Measurements from ENCODE around the gene TARDBP.
"Not testable (repeated sequence)": the region's sequence is repeated elsewhere in the genome, so short reads cannot be mapped to it uniquely, and the experiment has no call there.

The TARDBP gene

GRCh38 chr1:10986525-10986890 lies 25.9 kb upstream of the TARDBP start:
- peak overlapping the region in 1 of 2 donors; percentile 61 for H3K27ac Mint-ChIP-seq
- no peaks in the 10 kb centered on the region for H3K9me3 Mint-ChIP-seq
- ATAC-seq, result no peak
- H3K4me3 Mint-ChIP-seq, result peak overlapping the region in 1 of 2 donors; percentile 2
- no peak for DNase-seq
- peaks cover 10% of the 10 kb centered on the region for H3K27me3 Mint-ChIP-seq
- peaks cover 18% of the 10 kb centered on the region for H3K4me1 Mint-ChIP-seq

GRCh38 chr1:10987840-10988417 lies 24.5 kb upstream of the TARDBP start:
- no peaks in the 10 kb centered on the region for H3K9me3 Mint-ChIP-seq
- no peaks in the 10 kb centered on the region for H3K27me3 Mint-ChIP-seq
- H3K4me3 Mint-ChIP-seq, result no peak overlapping the region
- no peak for DNase-seq
- peak overlapping the region in 1 of 2 donors; percentile 24 for H3K27ac Mint-ChIP-seq
- no peak for ATAC-seq
- H3K4me1 Mint-ChIP-seq, result peaks cover 18% of the 10 kb centered on the region

GRCh38 chr1:10989095-10989494 lies 23.4 kb upstream of the TARDBP start:
- Mint-ChIP-seq H3K4me3 (no peak overlapping the region), H3K27me3 (no peaks in the 10 kb centered on the region)

GRCh38 chr1:10989920-10990516 lies 22.4 kb upstream of the TARDBP start:
- not testable (repeated sequence) for H3K27me3 Mint-ChIP-seq, H3K27ac Mint-ChIP-seq, ATAC-seq, H3K9me3 Mint-ChIP-seq, H3K4me3 Mint-ChIP-seq, DNase-seq
- peaks cover 18% of the 10 kb centered on the region for H3K4me1 Mint-ChIP-seq

More at GRCh38 chr1:10989095-10989494, 23.4 kb upstream of the TARDBP start:
- H3K27ac Mint-ChIP-seq, result no peak overlapping the region
- peaks cover 18% of the 10 kb centered on the region for H3K4me1 Mint-ChIP-seq
- H3K9me3 Mint-ChIP-seq, result no peaks in the 10 kb centered on the region
- DNase-seq, result no peak
- no peak for ATAC-seq

- Mint-ChIP-seq H3K9me3 (no peaks in the 10 kb centered on the region), H3K27me3 (no peaks in the 10 kb centered on the region), H3K4me3 (no peak overlapping the region), H3K27ac (no peak overlapping the region), H3K4me1 (peaks cover 11% of the 10 kb centered on the region)
- DNase-seq, result no peak
- ATAC-seq, result no peak
Measured at GRCh38 chr1:10990828-10991227, 21.6 kb upstream of the TARDBP start.

- H3K27ac Mint-ChIP-seq, DNase-seq, H3K27me3 Mint-ChIP-seq, H3K4me3 Mint-ChIP-seq, H3K4me1 Mint-ChIP-seq, ATAC-seq, H3K9me3 Mint-ChIP-seq: not testable (repeated sequence)
Measured at GRCh38 chr1:10992004-10992403, 20.4 kb upstream of the TARDBP start.

GRCh38 chr1:10992864-10993263 lies 19.6 kb upstream of the TARDBP start:
- H3K4me3 Mint-ChIP-seq, result no peak overlapping the region
- no peaks in the 10 kb centered on the region for H3K4me1 Mint-ChIP-seq
- H3K27ac Mint-ChIP-seq, result no peak overlapping the region
- no peaks in the 10 kb centered on the region for H3K9me3 Mint-ChIP-seq
- ATAC-seq, result no peak
- DNase-seq, result no peak
- no peaks in the 10 kb centered on the region for H3K27me3 Mint-ChIP-seq

- DNase-seq (no peak), ATAC-seq (no peak)
- peaks cover 4 to 11% of the 10 kb centered on the region in 2 donors for H3K9me3 Mint-ChIP-seq
- H3K4me3 Mint-ChIP-seq, result no peak overlapping the region
- no peak overlapping the region for H3K27ac Mint-ChIP-seq
- H3K27me3 Mint-ChIP-seq, result no peaks in the 10 kb centered on the region
- no peaks in the 10 kb centered on the region for H3K4me1 Mint-ChIP-seq
Measured at GRCh38 chr1:10996100-10996499, 16.4 kb upstream of the TARDBP start.

- H3K27ac Mint-ChIP-seq, result no peak overlapping the region
- no peaks in the 10 kb centered on the region for H3K4me1 Mint-ChIP-seq
- peaks cover 4 to 11% of the 10 kb centered on the region in 2 donors for H3K9me3 Mint-ChIP-seq
- H3K4me3 Mint-ChIP-seq, result no peak overlapping the region
- H3K27me3 Mint-ChIP-seq, result no peaks in the 10 kb centered on the region
- no peak for DNase-seq
- ATAC-seq, result no peak
Measured at GRCh38 chr1:11000526-11000925, 11.9 kb upstream of the TARDBP start.

GRCh38 chr1:11013160-11013531 lies 692 bp downstream of the TARDBP start:
- no peak for ATAC-seq
- H3K27me3 Mint-ChIP-seq, result no peaks in the 10 kb centered on the region

GRCh38 chr1:11019358-11019757 lies 6.9 kb downstream of the TARDBP start:
- not testable (repeated sequence) for H3K27me3 Mint-ChIP-seq, H3K9me3 Mint-ChIP-seq, H3K27ac Mint-ChIP-seq, DNase-seq, H3K4me3 Mint-ChIP-seq, ATAC-seq
- H3K4me1 Mint-ChIP-seq, result peaks cover 54% of the 10 kb centered on the region

More at GRCh38 chr1:11013160-11013531, 692 bp downstream of the TARDBP start:
- H3K4me3 Mint-ChIP-seq, result peak overlapping the region; percentile 86 to 87
- H3K9me3 Mint-ChIP-seq, result no peaks in the 10 kb centered on the region
- peaks cover 49% of the 10 kb centered on the region for H3K4me1 Mint-ChIP-seq
- H3K27ac Mint-ChIP-seq, result peak overlapping the region; percentile 96 to 100
- DNase-seq, result no peak

GRCh38 chr1:11019971-11020370 lies 7.5 kb downstream of the TARDBP start:
- ATAC-seq (no peak), DNase-seq (no peak)
- Mint-ChIP-seq H3K4me3 (no peak overlapping the region), H3K27ac (no peak overlapping the region), H3K9me3 (no peaks in the 10 kb centered on the region), H3K4me1 (peaks cover 51% of the 10 kb centered on the region), H3K27me3 (no peaks in the 10 kb centered on the region)

- Mint-ChIP-seq H3K4me1 (peaks cover 29% of the 10 kb centered on the region), H3K27ac (no peak overlapping the region), H3K9me3 (no peaks in the 10 kb centered on the region), H3K27me3 (no peaks in the 10 kb centered on the region), H3K4me3 (no peak overlapping the region)
- DNase-seq, result no peak
- no peak for ATAC-seq
Measured at GRCh38 chr1:11023201-11023600, 10.7 kb downstream of the TARDBP start.

GRCh38 chr1:11024154-11024873 lies 11.9 kb downstream of the TARDBP start:
- Mint-ChIP-seq H3K27me3 (no peaks in the 10 kb centered on the region), H3K9me3 (no peaks in the 10 kb centered on the region), H3K4me3 (no peak overlapping the region), H3K4me1 (peaks cover 25% of the 10 kb centered on the region), H3K27ac (peak overlapping the region; percentile 12 to 48)
- no peak for DNase-seq
- ATAC-seq, result no peak

- Mint-ChIP-seq H3K9me3 (no peaks in the 10 kb centered on the region), H3K4me3 (no peak overlapping the region), H3K27me3 (no peaks in the 10 kb centered on the region), H3K4me1 (peaks cover 25% of the 10 kb centered on the region), H3K27ac (no peak overlapping the region)
- DNase-seq, result no peak
- no peak for ATAC-seq
Measured at GRCh38 chr1:11024874-11025203, 12.4 kb downstream of the TARDBP start.

- DNase-seq (no peak), ATAC-seq (no peak)
- Mint-ChIP-seq H3K4me1 (peaks cover 25% of the 10 kb centered on the region), H3K4me3 (no peak overlapping the region), H3K9me3 (no peaks in the 10 kb centered on the region), H3K27me3 (no peaks in the 10 kb centered on the region), H3K27ac (peak overlapping the region; percentile 10 to 48)
Measured at GRCh38 chr1:11025618-11026017, 13.2 kb downstream of the TARDBP start.
